G401.6 (cell line): Measurements from ENCODE around the gene NDC1.
"Not testable (repeated sequence)": the region's sequence is repeated elsewhere in the genome, so short reads cannot be mapped to it uniquely, and the experiment has no call there.

ENCODE experiments used
- FAIRE-seq: peaks from 2 replicates; lab custom pipeline; 2012; peaks lifted over from hg19 to GRCh38; lab: Jason Lieb, UNC

The NDC1 gene

DNA sequence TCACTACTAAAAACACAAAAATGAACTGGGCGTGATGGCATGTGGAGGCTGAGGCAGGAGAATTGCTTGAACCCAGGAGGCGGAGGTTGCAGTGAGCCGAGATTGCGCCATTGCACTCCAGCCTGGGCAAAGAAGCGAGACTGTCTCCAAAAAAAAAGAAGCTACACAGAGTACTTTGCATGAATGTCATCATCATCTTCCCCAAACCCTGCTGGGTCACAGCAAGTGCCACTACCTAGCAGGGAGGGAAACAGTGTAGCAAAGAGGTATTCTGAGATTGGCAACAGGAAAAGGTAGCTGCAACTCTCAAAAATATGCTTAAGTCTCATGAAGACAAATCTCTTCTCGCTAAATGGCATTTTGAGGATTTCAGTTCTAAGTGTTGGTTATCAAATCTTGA is 12.8 kb downstream of the NDC1 start:
- FAIRE-seq: no peak

DNA sequence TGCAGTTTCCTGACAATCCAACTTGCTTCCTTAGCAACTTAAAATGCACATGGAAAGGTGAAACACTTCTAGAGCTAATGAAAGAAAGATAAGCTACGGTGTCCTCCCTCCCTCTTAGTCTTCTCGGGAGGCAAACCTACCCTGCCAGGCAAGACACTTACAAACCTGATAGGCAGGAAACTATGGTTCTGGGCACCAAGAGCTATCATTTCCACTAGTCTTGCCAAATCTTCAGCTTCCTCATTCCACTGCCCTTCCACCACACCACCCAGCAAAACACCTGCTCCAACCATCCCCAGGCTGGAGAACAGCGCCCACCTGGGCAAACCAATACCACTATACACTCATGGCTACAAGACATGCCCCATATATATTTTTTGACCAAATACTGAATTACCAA is 15.2 kb downstream of the NDC1 start:
- FAIRE-seq: no peak

DNA sequence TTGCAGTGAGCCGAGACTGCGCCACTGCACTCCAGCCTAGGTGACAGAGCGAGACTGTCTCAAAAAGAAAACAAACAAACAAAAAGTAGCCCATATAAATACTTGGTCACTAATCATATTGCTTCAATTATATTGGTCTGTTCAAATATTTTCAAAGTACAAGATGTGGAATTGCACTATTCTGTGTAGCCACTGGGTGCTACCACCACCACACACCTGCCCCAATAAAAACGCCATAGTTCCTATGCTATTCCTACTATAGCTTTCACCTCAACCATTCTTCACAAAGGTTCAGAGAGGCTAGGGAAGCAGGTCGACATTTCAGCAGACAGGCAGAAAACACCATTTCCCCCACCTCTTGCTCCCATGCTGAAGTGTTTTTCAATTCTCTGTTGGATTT is 16.7 kb downstream of the NDC1 start:
- FAIRE-seq: no peak

DNA sequence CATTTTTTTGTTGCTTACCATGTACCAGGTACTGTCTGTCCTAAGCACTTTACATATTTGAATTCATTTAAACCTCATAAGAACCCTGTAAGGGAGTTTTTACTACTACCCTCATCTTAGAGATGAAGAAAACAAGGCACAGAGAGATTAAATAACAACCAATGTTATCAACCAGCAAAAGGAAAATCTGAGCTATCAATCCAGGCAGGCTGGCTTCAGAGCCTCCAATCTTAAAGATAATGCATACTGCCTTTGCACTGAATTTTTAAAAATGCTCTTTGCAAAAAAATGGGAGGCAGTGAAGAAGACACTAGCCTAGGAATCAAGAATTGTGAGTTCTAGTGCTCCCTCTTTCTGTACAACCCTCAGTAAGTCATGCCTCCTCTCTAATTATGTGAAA is 18.7 kb downstream of the NDC1 start:
- no peak for FAIRE-seq

- not testable (repeated sequence) for FAIRE-seq
These were observed 21.5 kb downstream of the NDC1 start for GRCh38 chr1:53816584-53816983.

GRCh38 chr1:53815484-53815883 is 22.6 kb downstream of the NDC1 start:
- FAIRE-seq: not testable (repeated sequence)

DNA sequence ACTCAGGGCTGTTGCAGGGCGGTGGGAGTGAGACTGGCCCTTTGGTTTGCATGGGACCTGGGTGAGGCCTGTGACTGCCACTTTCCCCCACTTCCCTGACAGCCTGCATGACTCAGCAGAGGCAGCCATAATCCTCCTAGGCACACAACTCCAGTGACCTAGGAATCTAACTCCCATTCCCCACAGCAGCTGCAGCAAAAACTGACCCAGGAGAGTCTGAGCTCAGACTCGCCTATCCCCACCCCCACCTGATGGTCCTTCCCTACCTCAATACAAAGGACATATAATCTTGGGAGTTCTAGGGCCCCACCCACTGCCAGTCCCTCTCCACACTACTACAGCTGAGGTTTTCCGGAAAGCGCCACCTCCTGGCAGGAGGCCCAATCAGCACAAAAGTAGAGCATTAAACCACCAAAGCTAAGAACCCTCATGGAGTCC is 26.7 kb downstream of the NDC1 start:
- no peak for FAIRE-seq

- no peak for FAIRE-seq
These were observed 27.6 kb downstream of the NDC1 start for GRCh38 chr1:53810497-53810896.

- FAIRE-seq: no peak
These were observed 28.1 kb downstream of the NDC1 start for GRCh38 chr1:53810007-53810406.

DNA sequence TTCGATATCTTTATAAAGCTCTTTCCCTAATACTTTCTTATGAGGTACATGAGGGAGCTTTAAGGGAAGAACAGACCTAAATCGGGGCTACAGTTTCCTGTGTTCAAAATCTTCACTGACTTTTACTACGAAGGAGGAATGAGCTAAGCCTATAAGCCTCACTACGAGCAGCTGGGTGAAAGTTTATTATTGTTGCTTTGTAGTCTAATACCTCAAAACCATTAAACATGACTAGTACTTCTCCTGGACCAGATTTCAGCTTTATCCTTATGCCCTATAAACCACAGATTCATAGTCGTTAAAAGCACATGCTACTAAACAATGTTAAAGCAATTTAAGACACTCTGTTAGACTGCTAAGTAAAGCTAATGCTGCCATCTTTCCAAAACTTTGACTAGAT is 30.2 kb downstream of the NDC1 start:
- no peak for FAIRE-seq

- no peak for FAIRE-seq
These were observed 33.1 kb downstream of the NDC1 start for GRCh38 chr1:53804791-53805505.

DNA sequence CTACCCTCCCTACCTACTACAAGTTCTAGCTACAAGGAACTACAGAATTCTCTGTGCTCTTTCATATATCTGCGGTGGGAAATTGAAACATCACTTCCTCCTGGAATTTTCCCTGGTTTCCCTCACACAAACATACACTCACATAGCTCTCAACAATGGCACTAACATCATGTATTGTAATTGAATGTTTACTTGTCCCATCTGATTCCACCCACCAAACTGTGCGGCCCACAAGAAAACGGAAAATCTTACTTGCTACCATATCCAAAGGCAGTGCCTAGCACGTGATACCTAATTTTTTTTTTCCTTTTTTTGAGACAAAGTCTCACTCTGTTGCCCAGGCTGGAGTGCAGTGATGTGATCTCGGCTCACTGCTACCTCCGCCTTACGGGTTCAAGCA is 33.9 kb downstream of the NDC1 start:
- FAIRE-seq: no peak

DNA sequence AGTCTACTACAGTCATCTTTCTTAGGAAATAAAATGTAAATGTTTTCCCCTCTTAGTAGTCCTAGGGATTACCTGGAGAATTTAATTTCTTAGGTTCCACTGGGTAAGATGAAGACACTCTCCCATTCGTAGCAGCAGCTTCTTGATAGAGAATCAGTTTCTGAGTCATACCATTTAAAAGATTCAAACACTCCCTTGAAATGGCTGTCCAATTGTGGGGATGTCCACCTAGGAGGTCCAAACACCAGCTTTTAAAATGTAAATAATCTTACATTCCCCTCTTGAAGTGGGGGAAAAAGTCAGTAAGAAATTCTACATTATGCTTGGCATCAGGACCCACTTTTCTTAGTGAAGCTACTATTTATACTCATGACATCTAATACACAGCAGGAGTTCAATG is 37.5 kb downstream of the NDC1 start:
- FAIRE-seq: no peak

- FAIRE-seq: no peak
These were observed 39.0 kb downstream of the NDC1 start for GRCh38 chr1:53799141-53799540.

GRCh38 chr1:53792806-53793205 is 45.3 kb downstream of the NDC1 start:
- FAIRE-seq: no peak

GRCh38 chr1:53787655-53788054 is 50.4 kb downstream of the NDC1 start:
- FAIRE-seq: no peak

DNA sequence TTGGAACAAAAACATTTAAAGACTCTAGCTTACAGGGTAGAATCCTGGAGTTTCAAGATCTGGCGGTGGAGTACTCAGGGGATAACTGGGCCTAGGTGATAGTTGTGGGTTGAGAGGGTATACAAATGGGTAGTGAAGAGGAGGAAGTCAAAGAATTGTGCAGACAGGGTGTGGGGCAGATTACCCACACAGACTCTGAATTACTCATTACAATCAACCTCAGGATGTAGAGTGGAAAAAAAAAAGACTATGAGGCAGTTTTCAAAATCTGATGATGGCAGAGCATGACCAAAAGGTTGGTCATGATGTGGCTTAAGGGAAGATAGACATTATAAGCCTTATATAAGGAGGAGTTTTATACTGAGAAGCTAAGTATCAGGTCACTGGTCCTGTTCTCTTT is 55.0 kb downstream of the NDC1 start:
- no peak for FAIRE-seq

DNA sequence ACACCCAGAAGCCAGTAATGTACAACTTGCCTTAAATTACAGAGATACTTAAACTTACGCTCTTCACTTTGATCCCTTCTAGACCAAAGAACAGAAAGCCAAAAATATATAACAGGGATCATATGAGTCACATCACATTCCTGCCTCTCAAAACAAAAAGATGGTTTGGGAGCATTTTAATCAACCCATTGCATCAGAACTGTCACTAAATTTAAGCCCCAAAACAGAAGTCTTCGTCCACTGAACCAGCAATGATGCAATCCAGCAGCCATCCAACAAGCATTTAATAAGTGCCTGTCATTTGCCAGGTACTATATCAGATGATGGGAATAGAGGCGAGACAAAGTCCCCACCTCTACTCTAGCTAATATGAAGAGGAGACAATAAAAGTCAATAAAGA is 56.4 kb downstream of the NDC1 start:
- FAIRE-seq: no peak

DNA sequence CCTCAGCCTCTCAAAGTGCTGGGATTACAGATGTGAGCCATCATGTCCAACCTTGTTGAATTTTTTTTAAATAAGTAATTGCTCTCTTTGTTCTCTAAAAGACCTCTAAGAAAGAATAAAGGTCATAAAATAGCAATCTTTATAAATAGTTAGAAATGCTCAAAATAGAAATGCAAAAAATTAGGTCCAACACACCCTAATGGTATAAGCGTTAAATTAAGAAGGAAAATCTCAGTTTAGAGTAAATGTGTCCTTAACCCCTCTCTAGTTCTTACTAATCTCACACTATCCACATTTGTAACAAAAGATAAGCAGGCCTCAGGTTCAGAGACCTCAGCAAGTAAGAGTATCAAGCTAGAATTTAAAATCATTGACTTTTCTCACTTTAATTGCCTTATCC is 60.8 kb downstream of the NDC1 start:
- no peak for FAIRE-seq

- no peak for FAIRE-seq
These were observed 66.4 kb downstream of the NDC1 start for GRCh38 chr1:53771648-53772047.

DNA sequence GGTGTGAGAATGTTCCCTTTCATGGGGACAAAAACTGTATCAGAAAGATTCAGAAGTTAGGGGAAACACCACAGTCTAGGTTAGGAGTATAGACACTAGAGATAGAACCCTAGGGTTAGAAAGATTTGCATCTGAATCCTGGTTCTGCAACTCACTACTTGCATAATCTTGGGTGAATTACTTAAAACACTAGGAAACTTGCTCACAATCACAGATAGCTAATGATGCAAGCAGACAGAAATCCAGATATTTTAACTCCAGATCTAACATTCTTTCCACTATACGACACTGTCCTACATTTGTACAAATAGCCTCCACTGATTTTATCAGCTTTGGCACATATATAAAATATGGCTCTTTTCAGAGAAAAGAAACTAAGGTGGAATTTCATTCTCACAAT is 68.3 kb downstream of the NDC1 start:
- FAIRE-seq: no peak

GRCh38 chr1:53769184-53769583 is 68.9 kb downstream of the NDC1 start:
- FAIRE-seq: no peak

GRCh38 chr1:53766831-53767405 is 71.2 kb downstream of the NDC1 start:
- peak; percentile 52 for FAIRE-seq

DNA sequence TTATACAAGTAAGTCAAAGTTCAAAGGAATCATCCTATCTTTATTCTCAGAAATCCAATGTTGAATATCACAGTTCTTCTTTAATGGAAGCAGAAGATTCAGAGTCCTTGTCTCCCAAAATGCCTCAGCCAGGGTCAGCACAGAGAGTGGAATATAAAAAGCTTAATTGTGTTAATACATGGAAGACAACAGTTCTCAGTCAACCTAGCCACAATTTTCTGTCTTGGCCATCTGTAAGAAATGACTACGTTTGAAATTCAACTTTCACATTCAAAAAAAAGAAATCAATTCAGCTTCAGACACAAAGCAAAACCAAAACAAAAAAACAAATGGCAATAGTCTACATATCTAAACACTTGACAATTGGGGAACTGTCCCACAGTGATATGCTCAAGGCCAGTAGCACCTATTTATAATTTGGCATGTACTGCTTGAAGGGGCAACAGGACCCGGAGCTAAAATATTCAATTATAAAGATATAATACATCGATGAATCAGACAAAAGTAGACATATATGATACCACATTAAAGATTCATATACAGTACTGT is 71.8 kb downstream of the NDC1 start:
- FAIRE-seq: no peak
